HG02798 (cell line): Measurements from ENCODE around the gene DNAAF6.

Experiments used
- ATAC-seq: cut with Tn5 transposase; IDR thresholded peaks from one replicate; pipeline ENCODE4 v1.9.1; 2021; ENCODE audit warnings: mild to moderate bottlenecking; ENCODE audit not compliant: unreplicated experiment, poor library complexity

The DNAAF6 gene

GRCh38 chrX:107290019-107290418 is 83.6 kb downstream of the DNAAF6 start:
- ATAC-seq = no peak

- no peak for ATAC-seq
These were observed 86.6 kb downstream of the DNAAF6 start for GRCh38 chrX:107293056-107293455.
